H1 (cell line): ENCODE data around the gene CACNB1. TPM values are rescaled to one million over a fixed set of nuclear protein-coding genes. Genes with fewer than 3 reads are reported as not detected.
A peak's percentile ranks its signal among the peaks of the same experiment; 100 is the strongest.

Experiments used
- ASH2L ChIP-seq: fragments of 200-600, 300-600 bp; sonication (generic); IDR thresholded peaks from one replicate; pipeline ENCODE4 v1.7.1; 2017; ENCODE audit warnings: low read length
- ATF2 ChIP-seq: IDR thresholded peaks from 2 replicates; pipeline ENCODE4 v1.6.1; 2012; ENCODE audit warnings: low read length, inconsistent platforms
- CBX8 ChIP-seq: fragments of 300-800, 300-1000 bp; sonication (generic); IDR thresholded peaks from 2 replicates; pipeline ENCODE4 v1.7.1; 2016; ENCODE audit warnings: low read depth, low read length, borderline replicate concordance
- EGR1 ChIP-seq: IDR thresholded peaks from 2 replicates; pipeline ENCODE4 v1.6.1; 2011; ENCODE audit warnings: low read depth, low read length, borderline replicate concordance
- GABPA ChIP-seq: IDR thresholded peaks from 2 replicates; pipeline ENCODE4 v1.6.1; 2011; ENCODE audit warnings: mild to moderate bottlenecking, low read length, moderate library complexity, borderline replicate concordance; ENCODE audit not compliant: insufficient read depth
- HDAC2 ChIP-seq, 2 experiments: fragments of 300-600 bp in 1 of 2; sonication (generic) in 1 of 2; IDR thresholded peaks; 2 replicates each; pipeline ENCODE4 v1.6.1; 2011 to 2012; ENCODE audit warnings: low read depth in 2 of 2, low read length in 2 of 2, mild to moderate bottlenecking in 2 of 2, moderate library complexity in 2 of 2, borderline replicate concordance in 1 of 2, inconsistent platforms in 1 of 2
- HDAC6 ChIP-seq: IDR thresholded peaks from one replicate; pipeline ENCODE4 v1.7.1; 2012; ENCODE audit warnings: low read depth, mild to moderate bottlenecking, inconsistent platforms, low read length, moderate library complexity
- MAX ChIP-seq: IDR thresholded peaks from 2 replicates; pipeline ENCODE4 v1.6.1; 2012; ENCODE audit warnings: inconsistent platforms
- NANOG ChIP-seq: IDR thresholded peaks from 2 replicates; pipeline ENCODE4 v1.6.1; 2011; ENCODE audit warnings: low read length, low read depth, mild to moderate bottlenecking, inconsistent platforms; ENCODE audit not compliant: insufficient read depth, poor library complexity, severe bottlenecking
- PHF8 ChIP-seq: fragments of 200-600 bp; sonication (generic); conservative IDR thresholded peaks from 2 replicates; pipeline ENCODE4 v1.7.1; 2012; ENCODE audit warnings: low read depth, mild to moderate bottlenecking, inconsistent platforms, low read length, moderate library complexity
- RFX5 ChIP-seq: IDR thresholded peaks from 2 replicates; pipeline ENCODE4 v1.6.1; 2011; ENCODE audit warnings: low read depth, low read length, improper control_type of control experiment, borderline replicate concordance
- SP2 ChIP-seq: IDR thresholded peaks from 2 replicates; pipeline ENCODE4 v1.6.1; 2012; ENCODE audit warnings: mild to moderate bottlenecking, low read length, inconsistent platforms
- SRF ChIP-seq: IDR thresholded peaks from 2 replicates; pipeline ENCODE4 v1.6.1; 2011; ENCODE audit warnings: mild to moderate bottlenecking, low read depth, low read length, moderate library complexity
- SUZ12 ChIP-seq: fragments of 200-600 bp; sonication (generic); IDR thresholded peaks from 2 replicates; pipeline ENCODE4 v1.6.1; 2012; ENCODE audit warnings: mild to moderate bottlenecking, inconsistent platforms, low read length, moderate library complexity, mixed read lengths
- TCF12 ChIP-seq: IDR thresholded peaks from 2 replicates; pipeline ENCODE4 v1.6.1; 2011; ENCODE audit warnings: low read depth, mild to moderate bottlenecking, low read length
- TEAD4 ChIP-seq: IDR thresholded peaks from 2 replicates; pipeline ENCODE4 v1.6.1; 2012; ENCODE audit warnings: low read depth, low read length, inconsistent platforms, mixed read lengths
- polyA plus RNA-seq, 7 experiments: library from polyadenylated mRNA; depleted of rRNA in 3 of 7; stranded (reverse) in 5 of 7; unstranded in 2 of 7; fragments of >200 nt in 5 of 7; fragments of 200-250 nt in 2 of 7; gene quantifications; 1 replicate in 5 of 7; 2 replicates in 1 of 7; 4 replicates in 1 of 7; pipeline versions ENCODE4 v1.2.1 to v1.2.3, GENCODE V29; 2011 to 2013; ENCODE audit warnings: missing spikeins in 2 of 7, mixed read lengths in 2 of 7
- total RNA-seq: library from RNA; stranded (reverse); fragmentation: NEBNext Ultra II Directional; extraction: Animal tissue kit (Norgen Biotek cat#: 25700); gene quantifications from 2 replicates; pipeline ENCODE4 v1.2.1, GENCODE V29; 2021

Gene CACNB1
- total and polyA plus RNA-seq, 2 of the 8 experiments (the other 6 are each of a cell fraction or from before 2014, with no cell fraction given): 7.2 to 17.8 TPM

- no peak for TF ChIP-seq GABPA
- TF ChIP-seq PHF8: no peak
- no peak for TF ChIP-seq NANOG
- TF ChIP-seq TCF12: no peak
- no peak for TF ChIP-seq EGR1
- TF ChIP-seq MAX: 0 out of 2 replicates have a peak, but pooled peaks have one; percentile 9
- TF ChIP-seq SRF: no peak
- TF ChIP-seq SP2: no peak
- no peak for TF ChIP-seq HDAC2 (IDR thresholded peaks at IDR 0.05; ENCODE audit: borderline replicate concordance in 1 of 2, low read depth in 2 of 2, low read length in 2 of 2)
- TF ChIP-seq TEAD4: no peak
- TF ChIP-seq ATF2: no peak
- no peak for TF ChIP-seq HDAC6
- TF ChIP-seq ASH2L: peak; percentile 43
- no peak for TF ChIP-seq CBX8
- TF ChIP-seq SUZ12: no peak
- no peak for TF ChIP-seq RFX5
Observed at GRCh38 chr17:39235555-39236449, 38.3 kb upstream of the CACNB1 start (continued).
